A549 treated with RU486 at 1 μM for 4 hours (cell line): ENCODE data around the gene PRND. TPM values are rescaled to one million over a fixed set of nuclear protein-coding genes. Genes with fewer than 3 reads are reported as not detected.

ENCODE experiments used
- total RNA-seq: library from RNA; stranded (reverse); fragments of 200-300 nt; extraction: Qiagen RNA extraction; gene quantifications from 5 replicates; pipeline ENCODE4 v1.2.3, GENCODE V29; 2022; ENCODE audit warnings: low read depth

Gene PRND
- not detected in 5 replicates for total RNA-seq

GRCh38 chr20:4721719-4722118 lies at the start of gene PRND:
Gene PRND (plus strand): TSS chr20:4721909. CDS start chr20:4724552, 2,643 bp downstream.

Other genes with a start within 250 kb of the PRND start
- 121 to 156 TPM (median 144 TPM) in 5 replicates for gene PRNP, start 35.5 kb upstream of the PRND start, total RNA-seq
- gene RASSF2, start 101.7 kb downstream of the PRND start, total RNA-seq = 8.8 to 13.4 TPM (median 10.6 TPM) in 5 replicates